Measurements from ENCODE around the gene ANAPC2.
A peak's percentile ranks its signal among the peaks of the same experiment; 100 is the strongest.

The ANAPC2 gene

GRCh38 chr9:137188490-137189296 is at the start of gene ANAPC2, which contains the start of gene SSNA1:
Gene ANAPC2, minus strand, starts transcription at chr9:137188560. Its CDS starts 28 bp downstream, at chr9:137188532.
Gene SSNA1, plus strand, starts transcription at chr9:137188676. Its CDS starts 51 bp downstream, at chr9:137188727.
- DNase-seq (ENCODE audit: low read depth in 2 of 2, low spot score in 1 of 2) = peak; percentile 75 to 85

GRCh38 chr9:137236936-137237421 is 48.6 kb upstream of the ANAPC2 start:
- DNase-seq (ENCODE audit: low read depth in 2 of 2, low spot score in 1 of 2) = no peak

- DNase-seq (ENCODE audit: low read depth in 2 of 2, low spot score in 1 of 2) = peak; percentile 70 to 85
These were observed 48.0 kb upstream of the ANAPC2 start for GRCh38 chr9:137236238-137236935.

- no peak for DNase-seq (ENCODE audit: low read depth in 2 of 2, low spot score in 1 of 2)
These were observed 47.3 kb upstream of the ANAPC2 start for GRCh38 chr9:137235424-137236237.

- DNase-seq (ENCODE audit: low read depth in 2 of 2, low spot score in 1 of 2) = no peak
These were observed 46.5 kb upstream of the ANAPC2 start for GRCh38 chr9:137234758-137235423.

GRCh38 chr9:137234055-137234697 is 45.8 kb upstream of the ANAPC2 start:
- no peak for DNase-seq (ENCODE audit: low read depth in 2 of 2, low spot score in 1 of 2)

GRCh38 chr9:137233143-137233980 is 45.0 kb upstream of the ANAPC2 start:
- DNase-seq (ENCODE audit: low read depth in 2 of 2, low spot score in 1 of 2) = no peak

GRCh38 chr9:137232510-137232909 is 44.1 kb upstream of the ANAPC2 start:
- DNase-seq (ENCODE audit: low read depth in 2 of 2, low spot score in 1 of 2) = no peak

GRCh38 chr9:137232101-137232500 is 43.7 kb upstream of the ANAPC2 start:
- no peak for DNase-seq (ENCODE audit: low read depth in 2 of 2, low spot score in 1 of 2)

- no peak for DNase-seq (ENCODE audit: low read depth in 2 of 2, low spot score in 1 of 2)
These were observed 43.1 kb upstream of the ANAPC2 start for GRCh38 chr9:137231372-137232039.

- DNase-seq (ENCODE audit: low read depth in 2 of 2, low spot score in 1 of 2) = no peak
These were observed 42.5 kb upstream of the ANAPC2 start, which contains the start of gene SLC34A3 for GRCh38 chr9:137230705-137231371. Gene SLC34A3, plus strand, starts transcription at chr9:137230901. Its CDS starts 802 bp downstream, at chr9:137231703.

- DNase-seq (ENCODE audit: low read depth in 2 of 2, low spot score in 1 of 2) = no peak
These were observed 41.7 kb upstream of the ANAPC2 start for GRCh38 chr9:137229903-137230704.

- DNase-seq (ENCODE audit: low read depth in 2 of 2, low spot score in 1 of 2) = no peak
These were observed 40.9 kb upstream of the ANAPC2 start for GRCh38 chr9:137228968-137229896.

- no peak for DNase-seq (ENCODE audit: low read depth in 2 of 2, low spot score in 1 of 2)
These were observed 40.2 kb upstream of the ANAPC2 start for GRCh38 chr9:137228506-137228967.

- DNase-seq (ENCODE audit: low read depth in 2 of 2, low spot score in 1 of 2) = no peak
These were observed 39.6 kb upstream of the ANAPC2 start for GRCh38 chr9:137227853-137228505.

Measured in stimulated activated CD8-positive, alpha-beta memory T cell treated with anti-CD3 and anti-CD28 coated beads, Interleukin-4, amount 100 ng/mL, for 1 hour (primary cell).